MCF 10A (cell line): ENCODE data around the gene BANP. TPM values are rescaled to one million over a fixed set of nuclear protein-coding genes. Genes with fewer than 3 reads are reported as not detected.
"Not testable (repeated sequence)": the region's sequence is repeated elsewhere in the genome, so short reads cannot be mapped to it uniquely, and the experiment has no call there.

Experiments used
- BruUV-seq: library from RNA; stranded (reverse); fragments of 400-500 nt; replicated peaks from 2 replicates; lab custom pipeline; 2021; lab: Mats Ljungman, UMichigan
- CTCF ChIA-PET: fragments of 300-600 bp; sonication (Branson Sonifier 250); formaldehyde crosslinking; extraction: SDS; loops from one replicate; lab custom pipeline; 2021; ENCODE audit warnings: antibody characterized with exemption, inconsistent platforms; lab: Yijun Ruan, JAX
- POLR2A ChIA-PET: fragments of 300-600, 350-650 bp; sonication (Branson Sonifier 250); formaldehyde crosslinking; extraction: SDS; loops from one replicate; lab custom pipeline; 2020; ENCODE audit warnings: antibody characterized with exemption, inconsistent platforms; lab: Yijun Ruan, JAX
- DNase-seq: peaks from one replicate; pipeline ENCODE4 v3.0.0-alpha.2; 2018; ENCODE audit not compliant: unreplicated experiment
- H3K27ac Mint-ChIP-seq: one replicate; pipeline ENCODE4 v1.8.0; 2022; ENCODE audit warnings: mild to moderate bottlenecking, low read depth, mixed read lengths; ENCODE audit not compliant: unreplicated experiment
- H3K27me3 Mint-ChIP-seq: one replicate; pipeline ENCODE4 v1.8.0; 2022; ENCODE audit warnings: mixed read lengths; ENCODE audit not compliant: insufficient read depth, unreplicated experiment
- H3K36me3 Mint-ChIP-seq: one replicate; pipeline ENCODE4 v1.8.0; 2022; ENCODE audit warnings: mild to moderate bottlenecking, moderate library complexity, mixed read lengths; ENCODE audit not compliant: insufficient read depth, unreplicated experiment
- H3K4me1 Mint-ChIP-seq: one replicate; pipeline ENCODE4 v1.8.0; 2022; ENCODE audit warnings: mixed read lengths; ENCODE audit not compliant: insufficient read depth, unreplicated experiment
- H3K4me3 Mint-ChIP-seq: one replicate; pipeline ENCODE4 v1.8.0; 2022; ENCODE audit warnings: mild to moderate bottlenecking, moderate library complexity, mixed read lengths; ENCODE audit not compliant: unreplicated experiment
- H3K9me3 Mint-ChIP-seq: one replicate; pipeline ENCODE4 v1.8.0; 2022; ENCODE audit warnings: mixed read lengths; ENCODE audit not compliant: unreplicated experiment
- CTCF ChIP-seq: fragments of 200-600 bp; IDR thresholded peaks from one replicate; pipeline ENCODE4 v1.8.0; 2022; ENCODE audit warnings: antibody characterized with exemption, mild to moderate bottlenecking; ENCODE audit not compliant: unreplicated experiment
- intact Hi-C: fragments of 100-400 bp; cut with micrococcal nuclease; formaldehyde crosslinking; loops from 2 replicates; pipeline ENCODE4 v1.14.1; 2022
- total RNA-seq: library from RNA; stranded (reverse); gene quantifications from 2 replicates; pipeline ENCODE4 v1.2.3, GENCODE V29; 2022

BANP gene
- total RNA-seq, 1 experiment from 2014 or later = 38.2 TPM

- H3K4me3 Mint-ChIP-seq = no peak within 1 kb of the TSS
- CTCF ChIA-PET = interaction anchor here (0.7 kb wide), 1 partner anchor 512 kb away, joined by 3 read pairs; no protein-coding TSS in a partner anchor
- intact Hi-C loops = no loop called here
- BruUV-seq = no TSS peak
- no peak for TF ChIP-seq CTCF
- H3K36me3 Mint-ChIP-seq = no peaks in the 10 kb centered on the region
- peaks cover 33% of the 10 kb centered on the region for H3K27me3 Mint-ChIP-seq
- H3K27ac Mint-ChIP-seq = no peak within 1 kb of the TSS
- no peaks in the 10 kb centered on the region for H3K4me1 Mint-ChIP-seq
- POLR2A ChIA-PET = interaction anchor here (0.7 kb wide), 1 partner anchor 71 kb away, joined by 3 read pairs; no protein-coding TSS in a partner anchor
- DNase-seq = no peak
- H3K9me3 Mint-ChIP-seq = peaks cover 13% of the 10 kb centered on the region
Observed at GRCh38 chr16:87936375-87937230, 14.6 kb upstream of the BANP start, which contains the start of gene CA5A. Gene CA5A, minus strand, starts transcription at chr16:87936529. Its CDS starts 79 bp downstream, at chr16:87936450.

GRCh38 chr16:87937231-87937542 is 14.0 kb upstream of the BANP start:
- H3K9me3 Mint-ChIP-seq = peaks cover 13% of the 10 kb centered on the region
- CTCF ChIA-PET, intact Hi-C loops: not testable (repeated sequence)

GRCh38 chr16:87938412-87938949 is 12.8 kb upstream of the BANP start:
- no peak overlapping the region for H3K27ac Mint-ChIP-seq
- DNase-seq = no peak
- intact Hi-C loops = no loop called here
- peaks cover 33% of the 10 kb centered on the region for H3K27me3 Mint-ChIP-seq
- peaks cover 13% of the 10 kb centered on the region for H3K9me3 Mint-ChIP-seq
- POLR2A ChIA-PET = no interaction called here
- no peaks in the 10 kb centered on the region for H3K4me1 Mint-ChIP-seq
- no peaks in the 10 kb centered on the region for H3K36me3 Mint-ChIP-seq
- H3K4me3 Mint-ChIP-seq = no peak overlapping the region
- BruUV-seq = no TSS peak
- TF ChIP-seq CTCF = no peak
- CTCF ChIA-PET = interaction anchor here (0.5 to 1.1 kb wide), 3 partner anchors 30 to 1376 kb away, joined by 3 to 4 read pairs (median 3); no protein-coding TSS in a partner anchor

More at GRCh38 chr16:87937231-87937542, 14.0 kb upstream of the BANP start:
- POLR2A ChIA-PET, DNase-seq, H3K36me3 Mint-ChIP-seq, H3K4me3 Mint-ChIP-seq, BruUV-seq, H3K4me1 Mint-ChIP-seq, H3K27ac Mint-ChIP-seq: not testable (repeated sequence)
- peaks cover 33% of the 10 kb centered on the region for H3K27me3 Mint-ChIP-seq

GRCh38 chr16:87939562-87940423 is 11.4 kb upstream of the BANP start:
- no peak for DNase-seq
- H3K4me1 Mint-ChIP-seq = no peaks in the 10 kb centered on the region
- CTCF ChIA-PET = interaction anchor here (0.6 to 1.1 kb wide), 2 partner anchors 160 to 339 kb away, joined by 3 to 4 read pairs; no protein-coding TSS in a partner anchor
- H3K4me3 Mint-ChIP-seq = no peak overlapping the region
- peaks cover 13% of the 10 kb centered on the region for H3K9me3 Mint-ChIP-seq
- no peaks in the 10 kb centered on the region for H3K36me3 Mint-ChIP-seq
- H3K27me3 Mint-ChIP-seq = peaks cover 33% of the 10 kb centered on the region
- POLR2A ChIA-PET = interaction anchor here (1.4 kb wide), 1 partner anchor 11 kb away, joined by 3 read pairs; the partner anchor contains the start of gene BANP
- BruUV-seq = no TSS peak
- H3K27ac Mint-ChIP-seq = no peak overlapping the region
- intact Hi-C loops = no loop called here
- TF ChIP-seq CTCF = no peak
